C4-2B (cell line): ENCODE data around the gene HNRNPK.

Experiments
- CTCF ChIP-seq: fragments of 450-650 bp; conservative IDR thresholded peaks from 2 replicates; pipeline ENCODE4 v1.5.1; 2017; ENCODE audit warnings: mild to moderate bottlenecking
- ZFX ChIP-seq: fragments of 450-650 bp; IDR thresholded peaks from 2 replicates; pipeline ENCODE4 v1.6.1; 2017

GRCh38 chr9:83962165-83962564 lies 17.9 kb downstream of the HNRNPK start:
- TF ChIP-seq CTCF (no peak), ZFX (no peak)
